Measurements from ENCODE around the gene PFDN2. TPM values are rescaled to one million over a fixed set of nuclear protein-coding genes. Genes with fewer than 3 reads are reported as not detected.
"Not testable (repeated sequence)": the region's sequence is repeated elsewhere in the genome, so short reads cannot be mapped to it uniquely, and the experiment has no call there.

Gene PFDN2
- polyA plus RNA-seq, 1 experiment = 101 TPM

- H3K27me3 ChIP-seq (ENCODE audit: control insufficient read depth, insufficient read depth, low read length) = no peaks in the 10 kb centered on the region
- no peak for DNase-seq (ENCODE audit: low read depth, low spot score)
- H3K4me3 ChIP-seq (ENCODE audit: low read depth, low read length) = peak overlapping the region; percentile 100
- peak overlapping the region; percentile 95 for H3K27ac ChIP-seq (ENCODE audit: low read depth, low read length)
- no peaks in the 10 kb centered on the region; the same call in 1 of the 2 replicates for H3K9me3 ChIP-seq (ENCODE audit: control insufficient read depth, insufficient read depth, low read length)
- TF ChIP-seq CTCF (IDR thresholded peaks at IDR 0.05; ENCODE audit: low read depth, low read length) = peak; percentile 55
- POLR2A ChIA-PET = no interaction called here
- CTCF ChIA-PET = no interaction called here
Observed at GRCh38 chr1:161119092-161119903, 1.5 kb upstream of the PFDN2 start.

- POLR2A ChIA-PET; H3K4me3 ChIP-seq (ENCODE audit: low read depth, low read length); DNase-seq (ENCODE audit: low read depth, low spot score); H3K9me3 ChIP-seq (ENCODE audit: control insufficient read depth, insufficient read depth, low read length); H3K27me3 ChIP-seq (ENCODE audit: control insufficient read depth, insufficient read depth, low read length): not testable (repeated sequence)
- CTCF ChIA-PET = interaction anchor here (1.0 kb wide), 1 partner anchor 18 kb away, joined by 3 read pairs; no protein-coding TSS in a partner anchor
- peak overlapping the region; percentile 66 for H3K27ac ChIP-seq (ENCODE audit: low read depth, low read length)
Observed at GRCh38 chr1:161115961-161116360, 1.9 kb downstream of the PFDN2 start.

GRCh38 chr1:161115132-161115711, 2.6 kb downstream of the PFDN2 start:
- peak; percentile 67 for DNase-seq (ENCODE audit: low read depth, low spot score)
- Histone ChIP-seq H3K9me3 (ENCODE audit: control insufficient read depth, insufficient read depth, low read length) (no peaks in the 10 kb centered on the region; the same call in 1 of the 2 replicates), H3K27me3 (ENCODE audit: control insufficient read depth, insufficient read depth, low read length) (no peaks in the 10 kb centered on the region), H3K27ac (ENCODE audit: low read depth, low read length) (peak overlapping the region; percentile 77), H3K4me3 (ENCODE audit: low read depth, low read length) (no peak overlapping the region)
- no peak for TF ChIP-seq CTCF (IDR thresholded peaks at IDR 0.05; ENCODE audit: low read depth, low read length)
- ChIA-PET CTCF (interaction anchor here (1.0 kb wide), 1 partner anchor 17 kb away, joined by 3 read pairs; no protein-coding TSS in a partner anchor), POLR2A (no interaction called here)

GRCh38 chr1:161114556-161114955, 3.3 kb downstream of the PFDN2 start:
- DNase-seq (ENCODE audit: low read depth, low spot score) = no peak
- H3K27ac ChIP-seq (ENCODE audit: low read depth, low read length) = no peak overlapping the region
- CTCF ChIA-PET = interaction anchor here (3.6 kb wide), 1 partner anchor 17 kb away, joined by 23 read pairs; the partner anchor contains the start of gene KLHDC9
- POLR2A ChIA-PET = interaction anchor here (0.5 kb wide), 1 partner anchor 64 kb away, joined by 4 read pairs; no protein-coding TSS in a partner anchor
- no peaks in the 10 kb centered on the region; the same call in 1 of the 2 replicates for H3K9me3 ChIP-seq (ENCODE audit: control insufficient read depth, insufficient read depth, low read length)
- no peaks in the 10 kb centered on the region for H3K27me3 ChIP-seq (ENCODE audit: control insufficient read depth, insufficient read depth, low read length)
- no peak for TF ChIP-seq CTCF (IDR thresholded peaks at IDR 0.05; ENCODE audit: low read depth, low read length)
- no peak overlapping the region for H3K4me3 ChIP-seq (ENCODE audit: low read depth, low read length)

- no peak overlapping the region for H3K27ac ChIP-seq (ENCODE audit: low read depth, low read length)
Observed at GRCh38 chr1:161113915-161114314, 3.9 kb downstream of the PFDN2 start.

More at GRCh38 chr1:161113915-161114314, 3.9 kb downstream of the PFDN2 start:
- Histone ChIP-seq H3K4me3 (ENCODE audit: low read depth, low read length) (no peak overlapping the region), H3K9me3 (ENCODE audit: control insufficient read depth, insufficient read depth, low read length) (no peaks in the 10 kb centered on the region; the same call in 1 of the 2 replicates), H3K27me3 (ENCODE audit: control insufficient read depth, insufficient read depth, low read length) (no peaks in the 10 kb centered on the region)
- DNase-seq (ENCODE audit: low read depth, low spot score) = no peak
- CTCF ChIA-PET = interaction anchor here (3.6 kb wide), 1 partner anchor 17 kb away, joined by 23 read pairs; the partner anchor contains the start of gene KLHDC9
- POLR2A ChIA-PET = no interaction called here
- no peak for TF ChIP-seq CTCF (IDR thresholded peaks at IDR 0.05; ENCODE audit: low read depth, low read length)

Measured in AG04450 (cell line).